GM12865 (cell line): ENCODE results near the gene PPP1R7.

Source experiments
- DNase-seq: peaks from one replicate; pipeline ENCODE4 v3.0.0; 2010; ENCODE audit warnings: low read depth
- H3K4me3 ChIP-seq: 2 replicates; pipeline ENCODE4 v1.5.1; 2011; ENCODE audit warnings: mild to moderate bottlenecking, low read depth, low read length, control low read depth
- TF ChIP-seq, protein P1 (sequence below): IDR thresholded peaks from 2 replicates; pipeline ENCODE4 v1.5.1; 2011; ENCODE audit warnings: low read length, control low read depth, low read depth, inconsistent platforms; ENCODE audit not compliant: insufficient read depth; ENCODE audit errors: missing control alignments

Gene PPP1R7

DNA sequence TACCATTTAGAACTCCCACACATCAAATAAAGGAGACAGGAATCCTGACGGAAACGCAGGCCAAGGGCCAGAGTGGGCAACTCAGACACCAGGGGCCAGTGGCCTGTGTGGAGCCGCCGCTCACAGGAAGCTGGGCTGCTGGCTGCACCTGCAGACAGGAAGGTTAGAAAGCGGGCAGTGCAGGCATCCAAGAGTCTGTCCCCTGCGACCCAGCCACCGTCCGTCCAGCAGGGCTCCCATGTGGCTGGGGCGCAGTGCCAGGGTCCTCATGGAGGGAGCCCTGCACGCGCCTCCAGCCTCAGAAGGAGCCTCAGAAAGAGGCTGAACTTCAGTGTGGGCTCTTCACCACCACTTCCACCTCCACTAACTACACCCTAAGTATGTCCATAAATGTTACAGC lies 35.7 kb downstream of the PPP1R7 start:
- TF ChIP-seq, protein P1, sequence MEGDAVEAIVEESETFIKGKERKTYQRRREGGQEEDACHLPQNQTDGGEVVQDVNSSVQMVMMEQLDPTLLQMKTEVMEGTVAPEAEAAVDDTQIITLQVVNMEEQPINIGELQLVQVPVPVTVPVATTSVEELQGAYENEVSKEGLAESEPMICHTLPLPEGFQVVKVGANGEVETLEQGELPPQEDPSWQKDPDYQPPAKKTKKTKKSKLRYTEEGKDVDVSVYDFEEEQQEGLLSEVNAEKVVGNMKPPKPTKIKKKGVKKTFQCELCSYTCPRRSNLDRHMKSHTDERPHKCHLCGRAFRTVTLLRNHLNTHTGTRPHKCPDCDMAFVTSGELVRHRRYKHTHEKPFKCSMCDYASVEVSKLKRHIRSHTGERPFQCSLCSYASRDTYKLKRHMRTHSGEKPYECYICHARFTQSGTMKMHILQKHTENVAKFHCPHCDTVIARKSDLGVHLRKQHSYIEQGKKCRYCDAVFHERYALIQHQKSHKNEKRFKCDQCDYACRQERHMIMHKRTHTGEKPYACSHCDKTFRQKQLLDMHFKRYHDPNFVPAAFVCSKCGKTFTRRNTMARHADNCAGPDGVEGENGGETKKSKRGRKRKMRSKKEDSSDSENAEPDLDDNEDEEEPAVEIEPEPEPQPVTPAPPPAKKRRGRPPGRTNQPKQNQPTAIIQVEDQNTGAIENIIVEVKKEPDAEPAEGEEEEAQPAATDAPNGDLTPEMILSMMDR: no peak
- DNase-seq: no peak
- no peak overlapping the region for H3K4me3 ChIP-seq

DNA sequence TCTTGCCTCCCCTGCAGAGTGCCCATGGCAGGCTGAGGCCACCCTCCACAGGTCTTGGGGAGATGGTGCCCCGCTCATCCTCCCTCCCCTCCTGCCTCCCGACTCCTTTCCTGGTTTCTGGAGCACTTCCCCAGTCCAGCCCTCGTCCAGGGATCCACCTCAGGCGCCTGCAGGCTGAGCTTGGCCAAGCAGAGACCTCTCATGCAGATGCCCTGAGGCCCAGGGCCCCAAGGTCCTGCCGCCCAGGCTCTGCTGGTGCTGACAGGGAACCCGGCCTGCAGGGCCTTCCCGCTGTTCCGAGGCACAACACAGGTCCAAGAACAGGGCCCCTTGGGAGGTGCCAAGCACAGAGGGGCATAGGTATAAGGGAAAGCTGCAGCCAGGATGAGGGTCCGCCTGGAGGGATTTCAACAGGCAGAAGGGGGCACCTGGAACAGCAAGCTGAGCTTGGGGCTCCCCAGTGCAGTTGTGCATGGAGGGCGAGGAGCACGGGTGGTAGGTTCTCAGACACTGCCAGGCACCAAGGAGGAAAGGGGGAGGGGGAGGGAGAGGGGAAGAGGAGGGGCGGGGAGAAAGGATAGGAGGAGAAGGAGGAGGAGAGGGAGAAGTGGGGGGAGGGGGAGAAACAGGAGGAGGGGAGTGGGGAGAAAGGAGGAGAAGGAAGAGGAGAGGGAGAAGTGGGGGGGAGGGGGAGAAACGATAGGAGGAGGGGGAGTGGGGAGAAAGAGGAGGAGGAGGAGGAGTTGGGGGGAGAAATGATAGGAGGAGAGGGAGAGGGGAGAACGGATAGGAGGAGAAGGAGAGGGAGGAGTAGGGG lies 37.0 kb downstream of the PPP1R7 start:
- TF ChIP-seq, protein P1: no peak
- H3K4me3 ChIP-seq: no peak overlapping the region
- no peak for DNase-seq

DNA sequence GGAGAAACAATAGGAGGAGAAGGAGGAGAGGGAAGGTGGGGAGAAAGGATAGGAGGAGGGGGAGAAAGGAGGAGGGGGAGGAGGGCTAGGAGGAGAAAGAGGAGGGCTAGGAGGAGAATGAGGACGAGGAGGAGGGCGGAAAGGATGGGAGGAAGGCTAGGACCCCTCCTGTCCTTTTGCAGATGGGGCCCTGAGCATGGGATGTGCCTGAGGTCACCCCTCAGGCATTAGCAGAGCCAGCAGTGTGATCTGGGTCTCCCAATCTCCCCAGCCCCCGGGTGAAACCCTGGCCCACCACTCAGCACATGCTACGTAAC lies 37.6 kb downstream of the PPP1R7 start:
- TF ChIP-seq, protein P1: no peak
- no peak overlapping the region for H3K4me3 ChIP-seq
- no peak for DNase-seq

DNA sequence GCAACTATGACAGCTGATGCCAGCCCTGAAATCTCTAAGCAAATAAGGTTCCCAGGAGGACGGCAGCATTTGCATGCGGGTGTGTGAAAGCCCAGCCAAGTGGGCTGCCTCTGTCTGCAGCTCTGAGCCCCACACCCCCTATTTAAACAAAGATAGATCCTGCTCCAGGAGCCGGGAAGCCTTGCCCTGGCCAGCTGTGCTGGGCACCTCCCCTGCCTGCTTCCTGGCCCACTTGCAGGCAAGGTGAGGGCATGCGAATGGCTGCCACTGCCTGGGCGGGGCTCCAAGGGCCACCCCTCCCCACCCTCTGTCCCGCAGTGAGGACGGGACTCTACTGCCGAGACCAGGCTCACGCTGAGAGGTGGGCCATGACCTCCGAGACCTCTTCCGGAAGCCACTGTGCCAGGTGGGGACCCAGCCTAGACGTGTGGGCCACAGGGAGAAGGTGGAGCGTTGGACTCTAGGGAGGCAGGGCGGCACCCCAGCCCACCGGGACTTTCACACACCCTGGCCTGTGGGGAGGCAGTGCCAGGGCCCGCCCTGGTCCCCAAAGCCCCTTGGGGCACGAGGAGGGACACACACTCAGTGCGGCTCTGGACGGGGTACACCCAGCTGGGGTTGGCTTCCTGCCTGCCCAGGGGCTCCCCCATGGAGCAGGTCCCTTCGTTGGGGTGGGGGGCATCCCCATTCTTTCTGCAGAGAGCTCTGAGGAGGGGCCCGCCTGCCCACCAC lies 38.3 kb downstream of the PPP1R7 start, which contains the start of gene ANO7:
TSS of gene ANO7 (plus strand) at position 317 of the 732 bp plus-strand sequence. CDS start 1,387 bp downstream, outside the sequence.
- TF ChIP-seq, protein P1: no peak
- no peak within 1 kb of the TSS for H3K4me3 ChIP-seq
- no peak for DNase-seq

DNA sequence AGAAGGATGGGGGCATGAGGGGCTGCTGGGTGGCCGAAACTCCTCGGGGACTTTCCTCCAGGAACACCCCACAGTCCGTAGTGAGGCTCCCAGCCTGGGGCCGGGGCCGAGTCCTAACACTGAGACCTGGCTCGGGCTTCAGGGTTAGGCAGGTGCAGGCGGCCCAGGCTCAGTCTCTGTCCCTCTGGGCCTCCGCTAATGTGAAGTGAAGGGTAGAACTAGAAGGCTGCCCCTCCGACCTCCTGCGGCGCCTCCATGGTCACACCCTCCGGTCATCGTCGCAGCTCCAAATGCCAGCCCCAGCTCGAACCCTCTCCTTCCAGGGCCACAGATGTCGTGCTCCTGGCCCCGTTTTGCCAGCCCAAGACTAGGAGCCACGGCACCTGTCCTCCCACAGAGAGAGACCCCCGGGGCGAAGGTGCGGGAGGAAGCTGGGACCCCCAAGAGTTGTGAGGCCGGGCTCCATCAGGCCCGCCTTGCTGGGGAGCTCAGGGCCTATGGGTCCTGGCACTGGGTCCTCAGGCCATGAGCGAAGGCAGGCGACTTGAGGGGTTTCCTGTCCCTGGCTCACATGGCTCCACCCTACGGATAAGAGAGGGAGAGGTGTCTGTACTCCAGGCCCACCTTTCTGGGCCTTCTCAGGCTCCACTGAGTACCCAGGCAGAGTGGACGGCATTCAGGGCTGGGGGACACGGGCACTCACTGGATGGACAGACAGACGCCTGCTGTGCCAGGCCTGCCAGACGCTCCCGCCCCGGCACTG lies 39.0 kb downstream of the PPP1R7 start:
- no peak for DNase-seq
- TF ChIP-seq, protein P1: no peak
- no peak overlapping the region for H3K4me3 ChIP-seq

DNA sequence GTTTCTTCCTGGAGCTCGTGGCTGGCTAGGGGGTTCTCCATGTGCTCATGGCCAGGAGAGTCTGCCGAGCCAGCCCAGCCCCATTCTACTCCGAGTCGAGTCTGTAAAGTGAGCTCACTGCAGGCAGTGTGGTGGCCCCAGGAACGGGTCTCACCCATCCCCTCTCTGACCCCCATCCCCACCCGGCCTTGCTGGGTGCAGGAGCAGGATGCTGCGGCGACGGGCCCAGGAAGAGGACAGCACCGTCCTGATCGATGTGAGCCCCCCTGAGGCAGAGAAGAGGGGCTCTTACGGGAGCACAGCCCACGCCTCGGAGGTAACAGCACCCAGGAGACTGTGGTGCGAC lies 39.6 kb downstream of the PPP1R7 start:
- TF ChIP-seq, protein P1: no peak
- DNase-seq: no peak
- no peak overlapping the region for H3K4me3 ChIP-seq
